C4-2B (cell line): ENCODE results near the gene SH3RF3.

Experiments
- H3K27ac ChIP-seq: fragments of 450-650 bp; 2 replicates; pipeline ENCODE4 v1.5.1; 2017
- ZFX ChIP-seq: fragments of 450-650 bp; IDR thresholded peaks from 2 replicates; pipeline ENCODE4 v1.6.1; 2017
- TF ChIP-seq, protein P1 (sequence below): fragments of 450-650 bp; conservative IDR thresholded peaks from 2 replicates; pipeline ENCODE4 v1.5.1; 2017; ENCODE audit warnings: mild to moderate bottlenecking

The SH3RF3 gene

GRCh38 chr2:109384308-109385271, 255.6 kb downstream of the SH3RF3 start:
- H3K27ac ChIP-seq: no peak overlapping the region
- TF ChIP-seq ZFX: no peak
- TF ChIP-seq, protein P1, sequence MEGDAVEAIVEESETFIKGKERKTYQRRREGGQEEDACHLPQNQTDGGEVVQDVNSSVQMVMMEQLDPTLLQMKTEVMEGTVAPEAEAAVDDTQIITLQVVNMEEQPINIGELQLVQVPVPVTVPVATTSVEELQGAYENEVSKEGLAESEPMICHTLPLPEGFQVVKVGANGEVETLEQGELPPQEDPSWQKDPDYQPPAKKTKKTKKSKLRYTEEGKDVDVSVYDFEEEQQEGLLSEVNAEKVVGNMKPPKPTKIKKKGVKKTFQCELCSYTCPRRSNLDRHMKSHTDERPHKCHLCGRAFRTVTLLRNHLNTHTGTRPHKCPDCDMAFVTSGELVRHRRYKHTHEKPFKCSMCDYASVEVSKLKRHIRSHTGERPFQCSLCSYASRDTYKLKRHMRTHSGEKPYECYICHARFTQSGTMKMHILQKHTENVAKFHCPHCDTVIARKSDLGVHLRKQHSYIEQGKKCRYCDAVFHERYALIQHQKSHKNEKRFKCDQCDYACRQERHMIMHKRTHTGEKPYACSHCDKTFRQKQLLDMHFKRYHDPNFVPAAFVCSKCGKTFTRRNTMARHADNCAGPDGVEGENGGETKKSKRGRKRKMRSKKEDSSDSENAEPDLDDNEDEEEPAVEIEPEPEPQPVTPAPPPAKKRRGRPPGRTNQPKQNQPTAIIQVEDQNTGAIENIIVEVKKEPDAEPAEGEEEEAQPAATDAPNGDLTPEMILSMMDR: no peak

- TF ChIP-seq ZFX: no peak
- TF ChIP-seq, protein P1: no peak
- no peak overlapping the region for H3K27ac ChIP-seq
These were observed 256.5 kb downstream of the SH3RF3 start for GRCh38 chr2:109385506-109385905.

DNA sequence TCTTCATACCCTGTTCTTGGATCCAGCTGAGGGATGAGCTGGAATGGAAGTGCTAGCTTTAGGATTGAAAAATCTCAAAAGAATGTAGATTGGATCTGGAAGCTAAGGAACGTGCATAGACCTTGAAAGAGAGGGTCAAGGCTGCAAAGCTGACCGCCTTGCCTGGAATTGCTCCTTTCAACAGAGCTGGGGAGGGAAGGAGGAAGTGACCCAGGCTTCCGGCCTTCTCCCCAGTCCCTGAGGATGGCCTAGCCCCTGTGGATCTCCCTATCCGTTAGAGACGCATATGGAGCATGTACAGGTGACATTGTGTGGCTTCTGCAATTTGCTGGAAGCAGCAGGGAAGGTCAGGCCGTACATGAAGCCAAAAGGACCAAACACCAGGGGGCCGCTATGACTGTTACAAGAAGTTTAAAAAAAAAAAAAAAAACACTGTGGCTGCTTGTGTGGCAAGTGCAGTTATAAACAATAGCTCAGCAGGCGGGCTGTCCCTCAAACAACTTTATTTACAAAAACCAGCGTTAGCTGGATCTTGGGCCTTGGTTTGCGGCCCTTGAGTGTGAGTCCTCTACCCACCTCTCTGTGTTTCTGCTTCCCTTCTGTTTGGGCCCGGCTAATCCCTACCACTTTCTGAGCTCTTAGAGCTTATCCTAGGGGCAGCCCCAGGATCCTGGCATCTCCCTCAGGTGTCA, 257.1 kb downstream of the SH3RF3 start:
- TF ChIP-seq, protein P1: no peak
- no peak for TF ChIP-seq ZFX
- no peak overlapping the region for H3K27ac ChIP-seq

DNA sequence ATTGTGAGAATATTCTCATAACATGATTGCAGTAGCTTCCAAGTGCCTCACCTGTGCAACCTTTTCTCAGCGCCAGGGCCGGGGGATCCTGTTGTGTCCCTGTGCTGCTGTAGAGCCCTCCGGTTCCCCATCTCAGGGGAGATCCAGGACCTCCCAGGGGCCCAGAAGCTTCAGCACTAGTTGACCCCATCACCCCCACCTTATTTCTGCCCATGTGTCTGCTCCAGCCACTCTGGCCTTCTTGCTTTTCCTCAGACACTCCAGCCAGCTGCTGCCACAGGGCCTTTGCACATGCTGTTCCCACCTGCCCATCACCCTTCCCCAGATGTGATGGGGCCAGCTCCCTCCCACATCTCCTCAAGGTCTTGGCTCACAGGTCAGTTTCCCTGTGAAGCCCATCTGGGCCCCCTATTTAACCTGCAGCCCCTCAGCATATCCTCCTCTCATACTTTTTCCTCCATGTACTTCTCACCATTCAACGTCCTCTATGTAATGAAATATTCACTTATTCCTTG, 258.3 kb downstream of the SH3RF3 start:
- TF ChIP-seq, protein P1: no peak
- TF ChIP-seq ZFX: no peak
- H3K27ac ChIP-seq: no peak overlapping the region

- TF ChIP-seq, protein P1: no peak
- TF ChIP-seq ZFX: no peak
- H3K27ac ChIP-seq: no peak overlapping the region
These were observed 258.9 kb downstream of the SH3RF3 start for GRCh38 chr2:109387778-109388469.

DNA sequence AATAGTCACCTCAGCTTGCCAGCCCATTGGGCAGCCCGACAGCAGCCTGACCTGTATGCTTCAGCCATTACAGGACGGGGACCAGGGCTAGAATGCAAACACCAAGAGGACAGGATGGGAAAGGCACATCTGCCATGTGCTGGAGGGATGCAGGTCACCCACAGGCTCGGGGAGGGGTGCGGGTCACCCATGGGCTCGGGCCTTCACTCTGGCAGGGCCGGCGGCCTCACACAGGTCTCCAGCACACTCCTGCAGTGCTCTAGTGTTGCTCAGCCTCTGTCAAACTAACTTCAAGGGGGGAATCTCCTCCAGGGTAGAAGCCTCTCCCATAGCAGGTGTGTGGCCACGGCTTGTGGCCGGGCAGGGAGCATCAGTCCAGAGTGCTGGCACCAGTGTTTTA, 262.2 kb downstream of the SH3RF3 start:
- H3K27ac ChIP-seq: no peak overlapping the region
- TF ChIP-seq, protein P1: no peak
- TF ChIP-seq ZFX: no peak
